ENCODE data around the gene WWOX. TPM values are rescaled to one million over a fixed set of nuclear protein-coding genes. Genes with fewer than 3 reads are reported as not detected.
A peak's percentile ranks its signal among the peaks of the same experiment; 100 is the strongest.

The WWOX gene
- total RNA-seq, 1 experiment from 2014 or later = 38.9 TPM

- DNase-seq (ENCODE audit: low spot score) = no peak
- in situ Hi-C loops (cut with HindIII; ENCODE audit: low sequenced_read_pairs) = no loop called here
These were observed 37.7 kb downstream of the WWOX start for GRCh38 chr16:78137179-78137578.

GRCh38 chr16:78137782-78138616 is 38.5 kb downstream of the WWOX start:
- in situ Hi-C loops (cut with HindIII; ENCODE audit: low sequenced_read_pairs) = no loop called here
- no peak for DNase-seq (ENCODE audit: low spot score)

- in situ Hi-C loops (cut with HindIII; ENCODE audit: low sequenced_read_pairs) = no loop called here
- DNase-seq (ENCODE audit: low spot score) = no peak
These were observed 41.5 kb downstream of the WWOX start for GRCh38 chr16:78140818-78141466.

- in situ Hi-C loops (cut with HindIII; ENCODE audit: low sequenced_read_pairs) = no loop called here
- DNase-seq (ENCODE audit: low spot score) = no peak
These were observed 43.3 kb downstream of the WWOX start for GRCh38 chr16:78142788-78143187.

- no peak for DNase-seq (ENCODE audit: low spot score)
- in situ Hi-C loops (cut with HindIII; ENCODE audit: low sequenced_read_pairs) = no loop called here
These were observed 47.4 kb downstream of the WWOX start for GRCh38 chr16:78146807-78147206.

- DNase-seq (ENCODE audit: low spot score) = no peak
- in situ Hi-C loops (cut with HindIII; ENCODE audit: low sequenced_read_pairs) = no loop called here
These were observed 48.5 kb downstream of the WWOX start for GRCh38 chr16:78147911-78148401.

- in situ Hi-C loops (cut with HindIII; ENCODE audit: low sequenced_read_pairs) = no loop called here
- DNase-seq (ENCODE audit: low spot score) = no peak
These were observed 50.8 kb downstream of the WWOX start for GRCh38 chr16:78150233-78150632.

GRCh38 chr16:78154729-78155461 is 55.4 kb downstream of the WWOX start:
- in situ Hi-C loops (cut with HindIII; ENCODE audit: low sequenced_read_pairs) = no loop called here
- no peak for DNase-seq (ENCODE audit: low spot score)

- DNase-seq (ENCODE audit: low spot score) = peak; percentile 38
- in situ Hi-C loops (cut with HindIII; ENCODE audit: low sequenced_read_pairs) = no loop called here
These were observed 56.4 kb downstream of the WWOX start for GRCh38 chr16:78155791-78156345.

GRCh38 chr16:78161023-78161729 is 61.7 kb downstream of the WWOX start:
- no peak for DNase-seq (ENCODE audit: low spot score)
- in situ Hi-C loops (cut with HindIII; ENCODE audit: low sequenced_read_pairs) = no loop called here

- in situ Hi-C loops (cut with HindIII; ENCODE audit: low sequenced_read_pairs) = no loop called here
- no peak for DNase-seq (ENCODE audit: low spot score)
These were observed 64.6 kb downstream of the WWOX start for GRCh38 chr16:78163772-78164670.

- DNase-seq (ENCODE audit: low spot score) = no peak
- in situ Hi-C loops (cut with HindIII; ENCODE audit: low sequenced_read_pairs) = no loop called here
These were observed 71.1 kb downstream of the WWOX start for GRCh38 chr16:78170494-78170933.

GRCh38 chr16:78175287-78175686 is 75.8 kb downstream of the WWOX start:
- in situ Hi-C loops (cut with HindIII; ENCODE audit: low sequenced_read_pairs) = no loop called here
- DNase-seq (ENCODE audit: low spot score) = no peak

- no peak for DNase-seq (ENCODE audit: low spot score)
- in situ Hi-C loops (cut with HindIII; ENCODE audit: low sequenced_read_pairs) = no loop called here
These were observed 77.0 kb downstream of the WWOX start for GRCh38 chr16:78176435-78176834.

- in situ Hi-C loops (cut with HindIII; ENCODE audit: low sequenced_read_pairs) = no loop called here
- DNase-seq (ENCODE audit: low spot score) = no peak
These were observed 77.8 kb downstream of the WWOX start for GRCh38 chr16:78177218-78177617.

- no peak for DNase-seq (ENCODE audit: low spot score)
- in situ Hi-C loops (cut with HindIII; ENCODE audit: low sequenced_read_pairs) = no loop called here
These were observed 78.5 kb downstream of the WWOX start for GRCh38 chr16:78177987-78178386.

- in situ Hi-C loops (cut with HindIII; ENCODE audit: low sequenced_read_pairs) = no loop called here
- DNase-seq (ENCODE audit: low spot score) = no peak
These were observed 80.2 kb downstream of the WWOX start for GRCh38 chr16:78179666-78180065.

GRCh38 chr16:78180349-78180748 is 80.9 kb downstream of the WWOX start:
- DNase-seq (ENCODE audit: low spot score) = no peak
- in situ Hi-C loops (cut with HindIII; ENCODE audit: low sequenced_read_pairs) = no loop called here

Data from G401 (cell line).